Gastrocnemius medialis (tissue), 4 donors: Measurements from ENCODE around the gene SRRM3.

Source experiments
- POLR2A ChIP-seq, 2 donors: fragments of 450-650 bp; IDR thresholded peaks; one replicate each; pipeline ENCODE4 v1.6.1; 2017; ENCODE audit warnings: antibody characterized with exemption in 2 of 2, mild to moderate bottlenecking in 2 of 2, moderate library complexity in 2 of 2
- TF ChIP-seq, protein P1 (sequence below), 5 experiments: fragments of 450-650 bp in 3 of 5; fragments of 200-600 bp in 2 of 5; sonication (generic) in 2 of 5; IDR thresholded peaks in 4 of 5; conservative IDR thresholded peaks in 1 of 5; 1 replicate in 4 of 5; 2 replicates in 1 of 5; pipeline ENCODE4 v1.5.1; 2016 to 2019; ENCODE audit warnings: antibody characterized with exemption in 5 of 5, mild to moderate bottlenecking in 3 of 5, moderate library complexity in 3 of 5

DNA sequence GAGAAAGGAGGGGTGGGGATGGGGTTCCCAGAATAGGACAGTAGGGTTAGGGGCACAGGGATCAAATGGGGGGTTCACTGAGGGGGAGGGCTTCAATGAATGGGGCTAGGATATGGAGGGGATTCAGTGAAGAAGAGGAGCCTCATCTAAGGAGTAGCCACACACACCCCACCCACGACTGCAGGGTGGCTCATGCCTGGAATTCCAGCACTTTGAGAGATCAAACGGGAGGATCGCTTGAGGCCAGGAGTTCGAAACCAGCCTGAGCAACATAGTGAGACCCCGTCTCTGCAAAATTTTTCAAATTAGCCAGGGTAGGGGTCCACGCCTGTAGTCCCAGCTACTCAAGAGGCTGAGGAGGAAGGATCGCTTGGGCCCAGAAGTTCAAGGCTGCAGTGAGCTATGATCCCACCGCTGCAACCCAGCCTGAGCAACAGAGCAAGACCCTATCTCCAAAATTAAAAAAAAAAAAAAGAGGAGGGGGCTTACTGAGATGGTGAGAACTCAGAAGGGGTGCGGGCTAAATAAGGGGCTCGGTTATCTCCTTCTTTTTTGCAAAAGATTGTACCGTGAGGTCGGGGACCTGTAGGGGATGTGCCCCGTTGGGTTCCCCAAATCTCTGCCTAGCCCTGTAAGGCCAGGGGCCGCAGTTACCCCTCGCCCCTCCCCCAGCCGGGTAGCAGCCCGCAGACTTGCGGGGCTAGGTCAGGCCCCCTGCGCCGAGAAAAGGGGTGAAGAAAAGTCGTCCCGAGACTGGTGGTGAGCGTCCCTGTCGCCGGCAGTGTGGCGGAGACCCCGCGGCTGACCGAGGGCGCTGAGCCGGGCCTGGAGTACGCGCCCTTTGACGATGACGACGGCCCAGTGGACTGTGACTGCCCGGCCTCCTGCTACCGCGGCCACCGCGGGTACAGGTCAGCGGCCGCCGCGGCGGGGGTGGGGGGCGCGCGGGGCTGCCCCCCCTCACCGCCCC lies 57.7 kb downstream of the SRRM3 start:
- TF ChIP-seq, protein P1, sequence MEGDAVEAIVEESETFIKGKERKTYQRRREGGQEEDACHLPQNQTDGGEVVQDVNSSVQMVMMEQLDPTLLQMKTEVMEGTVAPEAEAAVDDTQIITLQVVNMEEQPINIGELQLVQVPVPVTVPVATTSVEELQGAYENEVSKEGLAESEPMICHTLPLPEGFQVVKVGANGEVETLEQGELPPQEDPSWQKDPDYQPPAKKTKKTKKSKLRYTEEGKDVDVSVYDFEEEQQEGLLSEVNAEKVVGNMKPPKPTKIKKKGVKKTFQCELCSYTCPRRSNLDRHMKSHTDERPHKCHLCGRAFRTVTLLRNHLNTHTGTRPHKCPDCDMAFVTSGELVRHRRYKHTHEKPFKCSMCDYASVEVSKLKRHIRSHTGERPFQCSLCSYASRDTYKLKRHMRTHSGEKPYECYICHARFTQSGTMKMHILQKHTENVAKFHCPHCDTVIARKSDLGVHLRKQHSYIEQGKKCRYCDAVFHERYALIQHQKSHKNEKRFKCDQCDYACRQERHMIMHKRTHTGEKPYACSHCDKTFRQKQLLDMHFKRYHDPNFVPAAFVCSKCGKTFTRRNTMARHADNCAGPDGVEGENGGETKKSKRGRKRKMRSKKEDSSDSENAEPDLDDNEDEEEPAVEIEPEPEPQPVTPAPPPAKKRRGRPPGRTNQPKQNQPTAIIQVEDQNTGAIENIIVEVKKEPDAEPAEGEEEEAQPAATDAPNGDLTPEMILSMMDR (IDR thresholded peaks at IDR 0.05 in 4 of 5, conservative IDR thresholded peaks at IDR 0.05 in 1 of 5) = no peak
- no peak for TF ChIP-seq POLR2A (IDR thresholded peaks at IDR 0.05)
